Activated T-cell treated with anti-CD3 and anti-CD28 coated beads for 1 hour (primary cell): ENCODE data around the gene MED23.
"Not testable (repeated sequence)": the region's sequence is repeated elsewhere in the genome, so short reads cannot be mapped to it uniquely, and the experiment has no call there.

Experiments
- DNase-seq: peaks from one replicate; pipeline ENCODE4 v3.0.0-alpha.2; 2020; ENCODE audit warnings: low read depth

The MED23 gene

GRCh38 chr6:131574686-131575085 lies 53.4 kb downstream of the MED23 start:
- DNase-seq = no peak

- DNase-seq = no peak
These were observed 53.9 kb downstream of the MED23 start for GRCh38 chr6:131574133-131574532.

GRCh38 chr6:131572686-131573415 lies 55.2 kb downstream of the MED23 start, which contains the start of gene ARG1:
ARG1 (plus strand) TSS chr6:131573226; CDS start chr6:131573283, 57 bp downstream.
- DNase-seq = no peak

GRCh38 chr6:131568726-131569125 lies 59.3 kb downstream of the MED23 start:
- no peak for DNase-seq

GRCh38 chr6:131565056-131565455 lies 63.0 kb downstream of the MED23 start:
- DNase-seq = no peak

GRCh38 chr6:131561925-131562707 lies 65.9 kb downstream of the MED23 start:
- DNase-seq = no peak

GRCh38 chr6:131558922-131559321 lies 69.1 kb downstream of the MED23 start:
- DNase-seq = no peak

- no peak for DNase-seq
These were observed 72.0 kb downstream of the MED23 start for GRCh38 chr6:131555992-131556391.

- no peak for DNase-seq
These were observed 75.5 kb downstream of the MED23 start for GRCh38 chr6:131552572-131552971.

- no peak for DNase-seq
These were observed 76.1 kb downstream of the MED23 start for GRCh38 chr6:131551902-131552301.

- DNase-seq = no peak
These were observed 78.2 kb downstream of the MED23 start for GRCh38 chr6:131549811-131550210.

- DNase-seq = no peak
These were observed 79.6 kb downstream of the MED23 start for GRCh38 chr6:131548441-131548840.

GRCh38 chr6:131547488-131547887 lies 80.6 kb downstream of the MED23 start:
- DNase-seq = no peak

GRCh38 chr6:131545317-131545716 lies 82.7 kb downstream of the MED23 start:
- DNase-seq = no peak

- not testable (repeated sequence) for DNase-seq
These were observed 89.4 kb downstream of the MED23 start for GRCh38 chr6:131538615-131539014.

- DNase-seq = no peak
These were observed 95.4 kb downstream of the MED23 start for GRCh38 chr6:131532580-131533039.

GRCh38 chr6:131531681-131532080 lies 96.4 kb downstream of the MED23 start:
- DNase-seq = not testable (repeated sequence)

- DNase-seq = not testable (repeated sequence)
These were observed 97.1 kb downstream of the MED23 start for GRCh38 chr6:131530936-131531335.

GRCh38 chr6:131524695-131525336 lies 103.2 kb downstream of the MED23 start:
- DNase-seq = no peak

GRCh38 chr6:131523988-131524673 lies 103.9 kb downstream of the MED23 start:
- no peak for DNase-seq
